Prostate gland (tissue), 2 donors: ENCODE measurements around the gene ITLN1.
A peak's percentile ranks its signal among the peaks of the same experiment; 100 is the strongest.

Experiments used
- CTCF ChIP-seq, 4 experiments: fragments of 200-600 bp in 2 of 4; fragments of 450-650 bp in 2 of 4; sonication (generic) in 2 of 4; IDR thresholded peaks; 1 replicate in 3 of 4; 2 replicates in 1 of 4; pipeline ENCODE4 v1.5.1; 2016 to 2019; ENCODE audit warnings: antibody characterized with exemption in 4 of 4, mild to moderate bottlenecking in 2 of 4, moderate library complexity in 2 of 4
- POLR2A ChIP-seq: fragments of 450-650 bp; IDR thresholded peaks from one replicate; pipeline ENCODE4 v1.6.1; 2016; ENCODE audit warnings: antibody characterized with exemption, mild to moderate bottlenecking
- POLR2AphosphoS5 ChIP-seq: sonication (generic); formaldehyde crosslinking; IDR thresholded peaks from one replicate; pipeline ENCODE4 v1.6.1; 2017; ENCODE audit warnings: antibody characterized with exemption

GRCh38 chr1:160884579-160884978, 401 bp downstream of the ITLN1 start:
- TF ChIP-seq CTCF (IDR thresholded peaks at IDR 0.05) (peak in 1 of 4 experiments; percentile 61), POLR2AphosphoS5 (no peak), POLR2A (no peak)
